Stimulated activated naive CD8-positive, alpha-beta T cell treated with anti-CD3 and anti-CD28 coated beads, Interleukin-15, amount 100 ng/mL, for 72 hours (primary cell): Measurements from ENCODE around the gene SLC43A1.
"Not testable (repeated sequence)": the region's sequence is repeated elsewhere in the genome, so short reads cannot be mapped to it uniquely, and the experiment has no call there.

Source experiments
- ATAC-seq: fragments of 150-1000 bp; cut with Tn5 transposase; 2 replicates; pipeline ENCODE4 v1.10.0; 2021; ENCODE audit warnings: mild to moderate bottlenecking, moderate library complexity
- DNase-seq, 2 donors: peaks; one replicate each; pipeline ENCODE4 v3.0.0; 2021 to 2022
- H3K27ac Mint-ChIP-seq, 2 donors: one replicate each; pipeline ENCODE4 v1.8.0; 2022; ENCODE audit warnings: mild to moderate bottlenecking in 2 of 2, mixed read lengths in 2 of 2, moderate library complexity in 2 of 2
- H3K27me3 Mint-ChIP-seq: one replicate; pipeline ENCODE4 v1.8.0; 2022; ENCODE audit warnings: mixed read lengths
- H3K4me1 Mint-ChIP-seq: one replicate; pipeline ENCODE4 v1.8.0; 2022; ENCODE audit warnings: mild to moderate bottlenecking, mixed read lengths
- H3K4me3 Mint-ChIP-seq, 2 donors: one replicate each; pipeline ENCODE4 v1.8.0; 2022; ENCODE audit warnings: mild to moderate bottlenecking in 2 of 2, mixed read lengths in 2 of 2, moderate library complexity in 1 of 2
- H3K9me3 Mint-ChIP-seq, 2 donors: one replicate each; pipeline ENCODE4 v1.8.0; 2022; ENCODE audit warnings: mixed read lengths in 2 of 2

SLC43A1 gene

GRCh38 chr11:57456960-57457642 is 58.4 kb downstream of the SLC43A1 start:
- no peak overlapping the region for H3K27ac Mint-ChIP-seq
- ATAC-seq (peak; percentile 36), DNase-seq (peak; percentile 72 to 74)
- H3K27me3 Mint-ChIP-seq = peaks cover 38% of the 10 kb centered on the region
- H3K4me1 Mint-ChIP-seq = peaks cover 45% of the 10 kb centered on the region
- peak overlapping the region; percentile 51 to 70 for H3K4me3 Mint-ChIP-seq
- H3K9me3 Mint-ChIP-seq = no peaks in the 10 kb centered on the region

DNA sequence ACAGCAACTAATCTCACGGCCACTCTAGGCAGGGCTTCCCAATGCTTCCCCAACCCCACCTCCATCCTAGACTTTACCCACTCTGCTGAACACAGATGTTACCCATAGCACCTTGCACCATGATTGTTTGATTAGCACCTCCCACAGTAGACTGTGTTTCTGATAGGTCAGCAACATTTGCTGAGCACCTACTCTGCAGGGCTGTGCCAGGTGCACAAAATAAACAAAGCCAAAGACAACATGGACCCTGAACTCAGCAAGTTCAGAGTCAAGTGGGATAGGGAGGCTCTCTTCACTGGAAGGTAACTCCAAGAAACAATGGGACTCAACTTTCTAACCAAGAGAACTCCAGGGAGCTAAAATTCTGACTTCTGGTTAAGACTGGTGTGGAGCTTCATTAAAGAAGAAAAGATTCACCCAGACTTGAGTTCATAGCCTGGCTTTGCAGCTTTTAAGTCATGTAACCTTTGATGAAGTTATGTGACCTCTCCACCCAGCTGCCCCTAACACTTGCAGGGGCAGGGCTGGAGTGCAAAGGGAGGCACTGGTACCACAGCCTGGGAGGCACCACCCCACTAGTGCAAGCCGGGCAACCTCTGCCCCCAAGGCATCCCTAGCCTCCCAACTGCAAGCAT is 61.8 kb downstream of the SLC43A1 start:
- no peak overlapping the region for H3K27ac Mint-ChIP-seq
- ATAC-seq (no peak), DNase-seq (no peak)

GRCh38 chr11:57446055-57446454 is 69.4 kb downstream of the SLC43A1 start:
- H3K4me1 Mint-ChIP-seq = no peaks in the 10 kb centered on the region
- peaks cover 23% of the 10 kb centered on the region for H3K27me3 Mint-ChIP-seq
- ATAC-seq = no peak

More for the DNA sequence above, 61.8 kb downstream of the SLC43A1 start:
- Mint-ChIP-seq H3K27me3 (peaks cover 4% of the 10 kb centered on the region), H3K4me3 (no peak overlapping the region), H3K4me1 (peaks cover 17% of the 10 kb centered on the region), H3K9me3 (no peaks in the 10 kb centered on the region)

GRCh38 chr11:57445122-57445394 is 70.4 kb downstream of the SLC43A1 start:
- not testable (repeated sequence) for DNase-seq, ATAC-seq, H3K9me3 Mint-ChIP-seq, H3K4me1 Mint-ChIP-seq, H3K4me3 Mint-ChIP-seq
- Mint-ChIP-seq H3K27me3 (peaks cover 23% of the 10 kb centered on the region), H3K27ac (peak overlapping the region in 1 of 2 donors; percentile 4)

More at GRCh38 chr11:57446055-57446454, 69.4 kb downstream of the SLC43A1 start:
- no peaks in the 10 kb centered on the region for H3K9me3 Mint-ChIP-seq
- H3K27ac Mint-ChIP-seq = no peak overlapping the region
- no peak for DNase-seq
- no peak overlapping the region for H3K4me3 Mint-ChIP-seq

DNA sequence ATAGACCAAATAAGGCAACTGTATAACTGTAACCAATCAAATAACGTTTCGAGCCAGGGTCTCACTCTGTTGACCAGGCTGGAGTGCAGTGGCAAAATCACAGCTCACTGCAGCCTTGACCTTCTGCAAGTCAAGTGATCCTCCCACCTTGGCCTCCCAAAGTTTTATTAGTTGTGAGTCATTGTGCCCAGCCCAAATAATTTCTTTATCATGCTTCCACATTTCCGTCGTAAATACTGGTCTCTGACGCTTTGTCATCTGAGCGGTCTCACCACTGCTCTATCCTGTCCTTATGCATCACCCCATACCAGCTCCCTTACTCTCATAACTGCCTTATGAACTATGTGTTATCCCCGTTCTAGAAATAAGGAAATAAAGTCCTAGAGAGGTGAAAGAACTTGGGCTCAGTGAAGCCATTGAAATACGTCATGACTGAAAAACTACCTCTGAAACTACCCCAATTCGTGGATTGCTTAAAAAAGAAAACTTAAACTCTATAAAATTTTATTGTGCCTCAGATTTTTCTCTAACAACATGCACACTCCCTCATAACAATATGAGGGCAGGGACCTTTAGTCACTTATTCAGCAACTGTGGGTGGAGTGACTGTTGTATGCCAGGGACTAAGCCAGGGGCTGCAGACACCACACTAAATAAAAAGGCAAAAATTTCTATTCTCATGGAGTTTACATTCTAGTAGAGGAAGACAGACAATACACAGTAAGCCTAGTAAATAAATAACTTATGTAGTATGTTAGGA is 71.0 kb downstream of the SLC43A1 start:
- peak overlapping the region in 1 of 2 donors; percentile 4 for H3K27ac Mint-ChIP-seq
- ATAC-seq (no peak), DNase-seq (no peak)
- H3K27me3 Mint-ChIP-seq = peaks cover 23% of the 10 kb centered on the region
- no peak overlapping the region for H3K4me3 Mint-ChIP-seq
- no peaks in the 10 kb centered on the region for H3K9me3 Mint-ChIP-seq
- no peaks in the 10 kb centered on the region for H3K4me1 Mint-ChIP-seq

- DNase-seq (no peak), ATAC-seq (no peak)
- no peak overlapping the region for H3K4me3 Mint-ChIP-seq
- peak overlapping the region in 1 of 2 donors; percentile 62 for H3K27ac Mint-ChIP-seq
- H3K9me3 Mint-ChIP-seq = no peaks in the 10 kb centered on the region
- no peaks in the 10 kb centered on the region for H3K4me1 Mint-ChIP-seq
- H3K27me3 Mint-ChIP-seq = peaks cover 11% of the 10 kb centered on the region
Measured at GRCh38 chr11:57440744-57441414, 74.6 kb downstream of the SLC43A1 start.

DNA sequence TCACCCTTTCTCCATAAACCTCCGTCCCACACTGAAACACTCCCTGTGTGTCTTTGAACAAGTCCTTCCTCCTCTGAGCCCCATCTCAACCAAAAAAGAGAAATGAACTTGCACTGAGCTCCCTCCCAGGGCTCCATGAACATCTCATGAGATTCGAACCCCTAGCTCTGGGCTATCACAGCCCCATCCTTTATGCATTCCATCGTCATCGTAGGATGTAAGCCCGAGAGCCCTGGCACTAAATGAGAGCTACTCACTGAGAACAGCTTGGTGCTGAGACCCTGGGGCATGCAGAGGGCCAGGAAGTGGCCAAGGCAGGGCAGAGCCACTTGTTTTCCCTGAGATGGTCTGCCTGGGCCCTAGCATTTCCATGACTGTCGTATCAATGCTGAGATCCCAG is 75.7 kb downstream of the SLC43A1 start:
- H3K27ac Mint-ChIP-seq = no peak overlapping the region
- ATAC-seq = no peak
- peaks cover 5% of the 10 kb centered on the region for H3K27me3 Mint-ChIP-seq
- no peak overlapping the region for H3K4me3 Mint-ChIP-seq
- DNase-seq = no peak
- no peaks in the 10 kb centered on the region for H3K9me3 Mint-ChIP-seq
- H3K4me1 Mint-ChIP-seq = no peaks in the 10 kb centered on the region

- Mint-ChIP-seq H3K4me1 (no peaks in the 10 kb centered on the region), H3K4me3 (no peak overlapping the region), H3K27ac (peak overlapping the region in 1 of 2 donors; percentile 85), H3K9me3 (no peaks in the 10 kb centered on the region), H3K27me3 (no peaks in the 10 kb centered on the region)
- DNase-seq = no peak
- ATAC-seq = no peak
Measured at GRCh38 chr11:57438345-57439285, 76.9 kb downstream of the SLC43A1 start.

GRCh38 chr11:57436031-57436430 is 79.5 kb downstream of the SLC43A1 start:
- H3K27ac Mint-ChIP-seq = no peak overlapping the region
- H3K27me3 Mint-ChIP-seq = no peaks in the 10 kb centered on the region
- DNase-seq (no peak), ATAC-seq (no peak)
- H3K4me1 Mint-ChIP-seq = peaks cover 19% of the 10 kb centered on the region
- no peaks in the 10 kb centered on the region for H3K9me3 Mint-ChIP-seq
- H3K4me3 Mint-ChIP-seq = no peak overlapping the region

DNA sequence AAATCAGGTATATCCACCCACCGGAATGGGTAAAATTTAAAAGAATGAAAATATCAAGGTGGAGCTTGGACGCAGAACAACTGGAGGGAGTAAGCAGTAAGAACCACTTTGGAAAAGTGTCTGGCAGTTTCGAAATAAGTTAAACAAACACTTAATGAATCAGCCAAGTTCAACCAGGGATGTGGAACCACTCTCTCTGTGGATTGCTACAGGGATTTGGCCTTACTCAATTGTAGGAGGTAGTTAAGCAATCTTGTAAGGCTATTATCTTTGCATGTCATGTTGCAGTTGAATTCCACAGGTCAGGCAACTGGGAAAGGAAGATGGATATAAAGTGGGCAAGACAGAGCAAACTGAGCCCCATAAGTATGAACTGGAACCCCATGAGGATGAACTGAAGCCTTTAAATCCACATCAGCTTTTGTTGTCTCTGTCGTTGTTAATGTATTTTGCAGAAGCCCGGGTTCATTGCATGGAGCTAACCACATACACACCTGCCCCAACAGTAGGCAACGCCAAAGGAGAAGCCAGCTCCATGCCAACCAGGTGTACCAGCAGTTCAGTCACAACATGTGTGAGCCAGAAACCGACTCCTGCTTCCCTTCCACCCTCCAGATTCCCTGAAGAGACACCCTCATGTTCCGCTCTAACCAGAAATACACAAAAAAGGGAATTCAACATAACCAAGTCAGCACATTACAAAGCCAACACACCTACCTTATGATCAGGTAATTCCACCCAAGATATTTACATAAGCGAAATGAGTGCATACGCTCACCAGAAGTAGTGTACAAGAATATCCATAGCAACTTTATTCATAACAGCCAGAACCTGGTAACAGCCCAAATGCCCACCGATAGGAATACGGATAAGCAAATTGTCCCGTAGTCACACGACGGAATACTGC is 80.6 kb downstream of the SLC43A1 start:
- H3K27me3 Mint-ChIP-seq = no peaks in the 10 kb centered on the region
- H3K4me3 Mint-ChIP-seq = no peak overlapping the region
- H3K9me3 Mint-ChIP-seq = no peaks in the 10 kb centered on the region
- peaks cover 24% of the 10 kb centered on the region for H3K4me1 Mint-ChIP-seq
- DNase-seq = no peak
- H3K27ac Mint-ChIP-seq = no peak overlapping the region
- ATAC-seq = no peak
